ENCODE measurements around the gene CBLL2.
"Not testable (repeated sequence)": the region's sequence is repeated elsewhere in the genome, so short reads cannot be mapped to it uniquely, and the experiment has no call there.

Gene CBLL2

GRCh38 chrX:22272613-22273012 lies at the start of gene CBLL2:
Gene CBLL2, plus strand, starts transcription at chrX:22272913. Its CDS starts 79 bp downstream, at chrX:22272992.
- DNase-seq = no peak

- no peak for DNase-seq
Observed at GRCh38 chrX:22234380-22234779, 38.3 kb upstream of the CBLL2 start.

- DNase-seq = no peak
Observed at GRCh38 chrX:22237479-22237878, 35.2 kb upstream of the CBLL2 start.

- no peak for DNase-seq
Observed at GRCh38 chrX:22246620-22247019, 26.1 kb upstream of the CBLL2 start.

- DNase-seq = no peak
Observed at GRCh38 chrX:22247169-22247568, 25.5 kb upstream of the CBLL2 start.

GRCh38 chrX:22248401-22248800 lies 24.3 kb upstream of the CBLL2 start:
- DNase-seq = no peak

- DNase-seq = no peak
Observed at GRCh38 chrX:22249371-22249770, 23.3 kb upstream of the CBLL2 start.

- no peak for DNase-seq
Observed at GRCh38 chrX:22268706-22269105, 4.0 kb upstream of the CBLL2 start.

GRCh38 chrX:22273714-22274317 lies 1.1 kb downstream of the CBLL2 start:
- no peak for DNase-seq

GRCh38 chrX:22276781-22277180 lies 4.1 kb downstream of the CBLL2 start:
- no peak for DNase-seq

GRCh38 chrX:22278375-22278774 lies 5.7 kb downstream of the CBLL2 start:
- no peak for DNase-seq

- DNase-seq = not testable (repeated sequence)
Observed at GRCh38 chrX:22289209-22289608, 16.5 kb downstream of the CBLL2 start.

GRCh38 chrX:22296871-22297270 lies 24.2 kb downstream of the CBLL2 start:
- no peak for DNase-seq

- no peak for DNase-seq
Observed at GRCh38 chrX:22300130-22300529, 27.4 kb downstream of the CBLL2 start.

- DNase-seq = no peak
Observed at GRCh38 chrX:22310779-22311178, 38.1 kb downstream of the CBLL2 start.

- no peak for DNase-seq
Observed at GRCh38 chrX:22313766-22314165, 41.1 kb downstream of the CBLL2 start.

- no peak for DNase-seq
Observed at GRCh38 chrX:22314211-22314610, 41.5 kb downstream of the CBLL2 start.

GRCh38 chrX:22314692-22315091 lies 42.0 kb downstream of the CBLL2 start:
- DNase-seq = no peak

GRCh38 chrX:22315151-22315550 lies 42.4 kb downstream of the CBLL2 start:
- DNase-seq = no peak

- no peak for DNase-seq
Observed at GRCh38 chrX:22320236-22320873, 47.6 kb downstream of the CBLL2 start.

GRCh38 chrX:22323541-22323940 lies 50.8 kb downstream of the CBLL2 start:
- DNase-seq = no peak

All from left hindlimb (tissue), 1 donor.